BLaER1 (cell line): ENCODE data around the gene GCNT3.

Source experiments
- H3K27ac ChIP-seq: shearing (Covaris generic); formaldehyde crosslinking; 2 replicates; pipeline ENCODE4 v1.8.1; 2022
- H3K27me3 ChIP-seq: shearing (Covaris generic); formaldehyde crosslinking; 2 replicates; pipeline ENCODE4 v1.8.1; 2022
- H3K36me3 ChIP-seq: shearing (Covaris generic); formaldehyde crosslinking; 2 replicates; pipeline ENCODE4 v1.8.1; 2022
- H3K4me1 ChIP-seq: shearing (Covaris generic); formaldehyde crosslinking; 2 replicates; pipeline ENCODE4 v1.8.1; 2022
- H3K4me2 ChIP-seq: shearing (Covaris generic); formaldehyde crosslinking; 2 replicates; pipeline ENCODE4 v1.8.1; 2022
- H3K4me3 ChIP-seq: shearing (Covaris generic); formaldehyde crosslinking; 2 replicates; pipeline ENCODE4 v1.8.1; 2022
- H3K9ac ChIP-seq: shearing (Covaris generic); formaldehyde crosslinking; 2 replicates; pipeline ENCODE4 v1.8.1; 2022
- H3K9me3 ChIP-seq: shearing (Covaris generic); formaldehyde crosslinking; 2 replicates; pipeline ENCODE4 v1.8.1; 2022
- H4K20me1 ChIP-seq: shearing (Covaris generic); formaldehyde crosslinking; 2 replicates; pipeline ENCODE4 v1.8.1; 2022
- Cebpa-rat ChIP-seq: shearing (Covaris generic); IDR thresholded peaks from 2 replicates; pipeline ENCODE4 v1.8.1; 2022

GCNT3 gene

GRCh38 chr15:59647085-59647484 is 35.5 kb downstream of the GCNT3 start:
- TF ChIP-seq Cebpa-rat: no peak
- Histone ChIP-seq H3K4me2 (no peak overlapping the region), H3K27ac (no peak overlapping the region), H3K4me1 (no peaks in the 10 kb centered on the region), H3K4me3 (no peak overlapping the region), H3K9me3 (no peaks in the 10 kb centered on the region; the same call in 1 of the 2 replicates), H4K20me1 (peaks cover 53% of the 10 kb centered on the region; the same call in 1 of the 2 replicates), H3K27me3 (no peaks in the 10 kb centered on the region), H3K36me3 (peaks cover 91% of the 10 kb centered on the region), H3K9ac (no peak overlapping the region)

- H3K4me2 ChIP-seq: no peak overlapping the region
- no peak overlapping the region for H3K27ac ChIP-seq
- no peak overlapping the region for H3K9ac ChIP-seq
- peaks cover 94% of the 10 kb centered on the region for H3K36me3 ChIP-seq
- no peak for TF ChIP-seq Cebpa-rat
- no peak overlapping the region for H3K4me3 ChIP-seq
- H4K20me1 ChIP-seq: peaks cover 61% of the 10 kb centered on the region
- no peaks in the 10 kb centered on the region for H3K27me3 ChIP-seq
- H3K9me3 ChIP-seq: peaks cover 10% of the 10 kb centered on the region; the same call in 1 of the 2 replicates
- no peaks in the 10 kb centered on the region for H3K4me1 ChIP-seq
These were observed 38.0 kb downstream of the GCNT3 start for GRCh38 chr15:59649603-59650002.

GRCh38 chr15:59654046-59654445 is 42.5 kb downstream of the GCNT3 start:
- Histone ChIP-seq H3K4me1 (peaks cover 23% of the 10 kb centered on the region), H3K27ac (no peak overlapping the region), H3K4me2 (no peak overlapping the region), H3K9ac (no peak overlapping the region), H3K36me3 (peaks cover 76% of the 10 kb centered on the region), H3K27me3 (no peaks in the 10 kb centered on the region), H4K20me1 (peaks cover 66% of the 10 kb centered on the region), H3K4me3 (no peak overlapping the region), H3K9me3 (peaks cover 10% of the 10 kb centered on the region; the same call in 1 of the 2 replicates)
- TF ChIP-seq Cebpa-rat: no peak

GRCh38 chr15:59656897-59657634 is 45.5 kb downstream of the GCNT3 start, which contains the start of gene GTF2A2:
Gene GTF2A2, minus strand, starts transcription at chr15:59657515. Its CDS starts 5,238 bp downstream, at chr15:59652277.
- H3K27ac ChIP-seq: peak within 1 kb of the TSS; percentile 94
- no peak for TF ChIP-seq Cebpa-rat
- peaks cover 23% of the 10 kb centered on the region for H3K4me1 ChIP-seq

GRCh38 chr15:59657635-59658125 is 46.1 kb downstream of the GCNT3 start:
- Histone ChIP-seq H3K4me3 (peak overlapping the region; percentile 87), H3K9me3 (peaks cover 7% of the 10 kb centered on the region; the same call in 1 of the 2 replicates), H3K27ac (no peak overlapping the region), H3K4me1 (peaks cover 23% of the 10 kb centered on the region), H3K36me3 (peaks cover 70% of the 10 kb centered on the region), H3K4me2 (peak overlapping the region; percentile 65), H4K20me1 (peaks cover 45% of the 10 kb centered on the region), H3K27me3 (no peaks in the 10 kb centered on the region), H3K9ac (peak overlapping the region; percentile 91; the same call in 1 of the 2 replicates)
- no peak for TF ChIP-seq Cebpa-rat

More at GRCh38 chr15:59656897-59657634, 45.5 kb downstream of the GCNT3 start, which contains the start of gene GTF2A2:
- Histone ChIP-seq H4K20me1 (peaks cover 46% of the 10 kb centered on the region), H3K9ac (peak within 1 kb of the TSS; percentile 91), H3K9me3 (peaks cover 10% of the 10 kb centered on the region; the same call in 1 of the 2 replicates), H3K4me2 (peak within 1 kb of the TSS; percentile 85), H3K27me3 (no peaks in the 10 kb centered on the region), H3K4me3 (peak within 1 kb of the TSS; percentile 87), H3K36me3 (peaks cover 70% of the 10 kb centered on the region)

- H4K20me1 ChIP-seq: peaks cover 36% of the 10 kb centered on the region
- H3K9ac ChIP-seq: no peak overlapping the region
- H3K27ac ChIP-seq: no peak overlapping the region
- peaks cover 23% of the 10 kb centered on the region for H3K4me1 ChIP-seq
- TF ChIP-seq Cebpa-rat: no peak
- no peaks in the 10 kb centered on the region for H3K27me3 ChIP-seq
- no peak overlapping the region for H3K4me3 ChIP-seq
- H3K4me2 ChIP-seq: no peak overlapping the region
- peaks cover 69% of the 10 kb centered on the region for H3K36me3 ChIP-seq
- no peaks in the 10 kb centered on the region for H3K9me3 ChIP-seq
These were observed 47.8 kb downstream of the GCNT3 start for GRCh38 chr15:59659366-59659765.

GRCh38 chr15:59662260-59662659 is 50.7 kb downstream of the GCNT3 start:
- Histone ChIP-seq H3K27ac (no peak overlapping the region), H3K9ac (no peak overlapping the region), H3K4me3 (no peak overlapping the region), H3K4me2 (no peak overlapping the region), H4K20me1 (peaks cover 32% of the 10 kb centered on the region), H3K4me1 (peaks cover 6% of the 10 kb centered on the region; the same call in 1 of the 2 replicates), H3K36me3 (peaks cover 80% of the 10 kb centered on the region), H3K9me3 (no peaks in the 10 kb centered on the region), H3K27me3 (no peaks in the 10 kb centered on the region)
- no peak for TF ChIP-seq Cebpa-rat

- TF ChIP-seq Cebpa-rat: no peak
- H4K20me1 ChIP-seq: peaks cover 59% of the 10 kb centered on the region
- H3K36me3 ChIP-seq: peaks cover 93% of the 10 kb centered on the region
- H3K27me3 ChIP-seq: no peaks in the 10 kb centered on the region
- H3K9ac ChIP-seq: no peak overlapping the region
- no peak overlapping the region for H3K4me3 ChIP-seq
- no peaks in the 10 kb centered on the region for H3K9me3 ChIP-seq
- H3K4me2 ChIP-seq: no peak overlapping the region
- H3K27ac ChIP-seq: no peak overlapping the region
- no peaks in the 10 kb centered on the region for H3K4me1 ChIP-seq
These were observed 57.0 kb downstream of the GCNT3 start for GRCh38 chr15:59668556-59668955.
